WTC11 (cell line): ENCODE results near the gene MAP3K6. TPM values are rescaled to one million over a fixed set of nuclear protein-coding genes. Genes with fewer than 3 reads are reported as not detected.

Experiments
- ATAC-seq: fragments of 200-7000 bp; cut with Tn5 transposase; 2 replicates; pipeline ENCODE4 v1.10.0; 2021; ENCODE audit warnings: mild to moderate bottlenecking, moderate library complexity
- CTCF ChIA-PET: fragments of 300-600 bp; sonication (Branson Sonifier 250); formaldehyde crosslinking; loops from one replicate; lab custom pipeline; 2021; ENCODE audit warnings: antibody characterized with exemption; lab: Charles Lee
- POLR2A ChIA-PET: fragments of 350-600 bp; sonication (Branson Sonifier 250); formaldehyde crosslinking; loops from one replicate; lab custom pipeline; 2021; ENCODE audit warnings: antibody characterized with exemption; lab: Charles Lee
- DNase-seq: peaks from one replicate; pipeline ENCODE4 v3.0.0; 2021; ENCODE audit warnings: low spot score
- H3K27ac Mint-ChIP-seq: 2 replicates; pipeline ENCODE4 v1.8.0; 2021; ENCODE audit warnings: mixed read lengths
- H3K27me3 Mint-ChIP-seq: 2 replicates; pipeline ENCODE4 v1.8.0; 2021; ENCODE audit warnings: low read depth, mild to moderate bottlenecking, moderate library complexity, mixed read lengths
- H3K36me3 Mint-ChIP-seq: 2 replicates; pipeline ENCODE4 v1.8.0; 2021; ENCODE audit warnings: mixed read lengths
- H3K4me1 Mint-ChIP-seq: 2 replicates; pipeline ENCODE4 v1.8.0; 2022; ENCODE audit warnings: mixed read lengths
- H3K4me3 Mint-ChIP-seq: 2 replicates; pipeline ENCODE4 v1.8.0; 2021; ENCODE audit warnings: mild to moderate bottlenecking, moderate library complexity, mixed read lengths
- H3K9me3 Mint-ChIP-seq: 2 replicates; pipeline ENCODE4 v1.8.0; 2021; ENCODE audit warnings: mixed read lengths
- ESRRA ChIP-seq: sonication (generic); formaldehyde crosslinking; IDR thresholded peaks from 2 replicates; pipeline ENCODE4 v1.8.1; 2022; ENCODE audit warnings: mild to moderate bottlenecking, missing genetic modification reagents, borderline replicate concordance
- IRF1 ChIP-seq: sonication (generic); formaldehyde crosslinking; IDR thresholded peaks from 2 replicates; pipeline ENCODE4 v1.8.0; 2023; ENCODE audit warnings: missing genetic modification reagents
- SMAD3 ChIP-seq: sonication (generic); formaldehyde crosslinking; IDR thresholded peaks from 2 replicates; pipeline ENCODE4 v1.8.0; 2022; ENCODE audit warnings: missing genetic modification reagents, mild to moderate bottlenecking, borderline replicate concordance
- TCF7 ChIP-seq: sonication (generic); formaldehyde crosslinking; IDR thresholded peaks from 2 replicates; pipeline ENCODE4 v1.8.0; 2022; ENCODE audit warnings: mild to moderate bottlenecking, low read depth, missing genetic modification reagents, moderate library complexity
- USF1 ChIP-seq: sonication (generic); formaldehyde crosslinking; IDR thresholded peaks from 2 replicates; pipeline ENCODE4 v1.8.0; 2022; ENCODE audit warnings: mild to moderate bottlenecking, missing genetic modification reagents
- ZSCAN18 ChIP-seq: fragments of 250-450 bp; sonication (Bioruptor Pico); IDR thresholded peaks from 2 replicates; pipeline ENCODE4 v2.1.2; 2022; ENCODE audit warnings: mild to moderate bottlenecking, moderate library complexity
- total RNA-seq: library from RNA; stranded (reverse); gene quantifications from 3 replicates; pipeline ENCODE4 v1.2.3, GENCODE V29; 2021
- TF ChIP-seq, protein P1 (sequence below): sonication (generic); formaldehyde crosslinking; IDR thresholded peaks from 2 replicates; pipeline ENCODE4 v1.8.0; 2022; ENCODE audit warnings: mild to moderate bottlenecking, missing genetic modification reagents
- TF ChIP-seq, protein P2 (sequence below): sonication (generic); formaldehyde crosslinking; IDR thresholded peaks from 2 replicates; pipeline ENCODE4 v1.8.0; 2022; ENCODE audit warnings: missing genetic modification reagents

Gene MAP3K6
- total RNA-seq, 1 experiment from 2014 or later: 15.0 TPM

DNA sequence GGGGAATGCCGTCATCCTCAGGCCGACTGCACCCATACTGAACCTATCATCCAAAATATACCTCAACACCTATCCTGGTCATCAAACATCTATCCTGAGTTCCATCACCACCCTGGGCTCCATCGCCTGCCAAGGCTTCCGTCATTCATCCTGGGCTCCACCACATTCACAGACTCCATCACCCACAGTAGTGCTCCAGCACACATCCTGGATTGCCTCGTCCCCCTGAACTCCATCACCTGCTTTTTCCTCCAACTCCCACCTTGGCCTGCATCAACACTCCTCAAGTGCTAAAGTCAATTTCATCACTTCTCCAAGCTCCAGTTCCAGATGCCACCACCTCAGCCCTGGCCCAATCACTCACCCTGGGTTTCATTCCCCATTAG, 7.8 kb downstream of the MAP3K6 start (continued):
- TF ChIP-seq USF1 (CRISPR knock-in tag): no peak
- no peak for TF ChIP-seq SMAD3
- TF ChIP-seq, all 79 proteins: peak for 0

DNA sequence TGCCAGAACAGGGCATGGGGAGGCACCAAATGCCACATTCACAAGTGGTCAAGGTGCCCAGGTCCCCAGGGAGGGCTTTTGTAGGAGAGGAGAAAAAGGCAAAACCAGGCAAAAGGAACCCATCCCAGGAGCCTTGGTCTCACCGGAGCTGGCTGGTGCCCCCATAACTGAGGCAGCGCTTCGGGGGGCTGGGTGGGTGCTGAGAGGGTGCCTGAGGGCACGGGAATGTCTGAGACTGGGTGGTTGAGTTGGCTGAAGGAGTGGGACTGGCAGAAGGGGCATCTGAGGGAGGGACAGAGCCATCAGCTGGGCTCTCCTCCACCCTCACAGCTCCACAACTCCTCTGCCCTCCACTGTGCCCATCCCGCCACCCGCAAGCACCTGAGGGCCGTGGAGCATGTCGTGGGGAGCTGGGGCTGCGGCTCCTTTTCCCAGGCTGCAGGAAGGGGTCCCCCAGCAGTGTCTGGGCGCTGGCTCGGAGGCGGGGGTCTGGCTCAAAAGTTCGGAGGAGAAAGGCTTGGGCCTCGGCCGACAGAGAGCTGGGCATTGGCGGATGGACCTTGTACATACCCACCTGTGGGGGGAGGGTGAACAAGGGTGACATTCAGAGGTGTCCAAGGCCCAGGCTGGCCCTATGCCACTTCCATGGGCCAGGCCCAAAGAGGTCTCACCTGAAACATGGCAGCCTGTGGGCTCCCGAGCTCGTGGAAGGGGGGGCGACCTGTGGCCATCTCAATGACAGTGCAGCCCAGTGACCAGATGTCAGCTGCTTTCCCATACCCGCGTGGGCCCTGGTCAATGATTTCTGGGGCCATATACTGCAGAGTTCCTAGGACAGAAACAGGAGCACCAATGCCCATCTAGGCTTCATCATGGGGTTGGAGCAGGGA, 8.5 kb downstream of the MAP3K6 start:
- POLR2A ChIA-PET: interaction anchor here (0.5 to 1.2 kb wide), 3 partner anchors 8 to 142 kb away, joined by 3 to 6 read pairs (median 4); no protein-coding TSS in a partner anchor

More for the DNA sequence above, 8.5 kb downstream of the MAP3K6 start:
- Mint-ChIP-seq H3K4me1 (peaks cover 17% of the 10 kb centered on the region), H3K9me3 (no peaks in the 10 kb centered on the region), H3K27me3 (peaks cover 56% of the 10 kb centered on the region), H3K36me3 (no peaks in the 10 kb centered on the region), H3K27ac (no peak overlapping the region), H3K4me3 (peak overlapping the region; percentile 37; the same call in 1 of the 2 replicates)
- TF ChIP-seq TCF7: no peak
- TF ChIP-seq IRF1 (CRISPR knock-in tag): no peak
- TF ChIP-seq, protein P1, sequence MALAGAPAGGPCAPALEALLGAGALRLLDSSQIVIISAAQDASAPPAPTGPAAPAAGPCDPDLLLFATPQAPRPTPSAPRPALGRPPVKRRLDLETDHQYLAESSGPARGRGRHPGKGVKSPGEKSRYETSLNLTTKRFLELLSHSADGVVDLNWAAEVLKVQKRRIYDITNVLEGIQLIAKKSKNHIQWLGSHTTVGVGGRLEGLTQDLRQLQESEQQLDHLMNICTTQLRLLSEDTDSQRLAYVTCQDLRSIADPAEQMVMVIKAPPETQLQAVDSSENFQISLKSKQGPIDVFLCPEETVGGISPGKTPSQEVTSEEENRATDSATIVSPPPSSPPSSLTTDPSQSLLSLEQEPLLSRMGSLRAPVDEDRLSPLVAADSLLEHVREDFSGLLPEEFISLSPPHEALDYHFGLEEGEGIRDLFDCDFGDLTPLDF (CRISPR knock-in tag): no peak
- TF ChIP-seq ESRRA (CRISPR knock-in tag): no peak
- TF ChIP-seq, protein P2, sequence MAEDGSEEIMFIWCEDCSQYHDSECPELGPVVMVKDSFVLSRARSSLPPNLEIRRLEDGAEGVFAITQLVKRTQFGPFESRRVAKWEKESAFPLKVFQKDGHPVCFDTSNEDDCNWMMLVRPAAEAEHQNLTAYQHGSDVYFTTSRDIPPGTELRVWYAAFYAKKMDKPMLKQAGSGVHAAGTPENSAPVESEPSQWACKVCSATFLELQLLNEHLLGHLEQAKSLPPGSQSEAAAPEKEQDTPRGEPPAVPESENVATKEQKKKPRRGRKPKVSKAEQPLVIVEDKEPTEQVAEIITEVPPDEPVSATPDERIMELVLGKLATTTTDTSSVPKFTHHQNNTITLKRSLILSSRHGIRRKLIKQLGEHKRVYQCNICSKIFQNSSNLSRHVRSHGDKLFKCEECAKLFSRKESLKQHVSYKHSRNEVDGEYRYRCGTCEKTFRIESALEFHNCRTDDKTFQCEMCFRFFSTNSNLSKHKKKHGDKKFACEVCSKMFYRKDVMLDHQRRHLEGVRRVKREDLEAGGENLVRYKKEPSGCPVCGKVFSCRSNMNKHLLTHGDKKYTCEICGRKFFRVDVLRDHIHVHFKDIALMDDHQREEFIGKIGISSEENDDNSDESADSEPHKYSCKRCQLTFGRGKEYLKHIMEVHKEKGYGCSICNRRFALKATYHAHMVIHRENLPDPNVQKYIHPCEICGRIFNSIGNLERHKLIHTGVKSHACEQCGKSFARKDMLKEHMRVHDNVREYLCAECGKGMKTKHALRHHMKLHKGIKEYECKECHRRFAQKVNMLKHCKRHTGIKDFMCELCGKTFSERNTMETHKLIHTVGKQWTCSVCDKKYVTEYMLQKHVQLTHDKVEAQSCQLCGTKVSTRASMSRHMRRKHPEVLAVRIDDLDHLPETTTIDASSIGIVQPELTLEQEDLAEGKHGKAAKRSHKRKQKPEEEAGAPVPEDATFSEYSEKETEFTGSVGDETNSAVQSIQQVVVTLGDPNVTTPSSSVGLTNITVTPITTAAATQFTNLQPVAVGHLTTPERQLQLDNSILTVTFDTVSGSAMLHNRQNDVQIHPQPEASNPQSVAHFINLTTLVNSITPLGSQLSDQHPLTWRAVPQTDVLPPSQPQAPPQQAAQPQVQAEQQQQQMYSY (CRISPR knock-in tag): peak; percentile 72
- no peak for TF ChIP-seq ZSCAN18 (CRISPR knock-in tag)
- ATAC-seq (no peak), DNase-seq (no peak)
- CTCF ChIA-PET: interaction anchor here (0.6 to 11.0 kb wide), 46 partner anchors 9 to 317 kb away, joined by 3 to 258 read pairs (median 5); partner anchors contain the start of genes CD164L2, FCN3, GPR3 and MAP3K6
